ENCODE data around the gene TPGS2.

Gene TPGS2

DNA sequence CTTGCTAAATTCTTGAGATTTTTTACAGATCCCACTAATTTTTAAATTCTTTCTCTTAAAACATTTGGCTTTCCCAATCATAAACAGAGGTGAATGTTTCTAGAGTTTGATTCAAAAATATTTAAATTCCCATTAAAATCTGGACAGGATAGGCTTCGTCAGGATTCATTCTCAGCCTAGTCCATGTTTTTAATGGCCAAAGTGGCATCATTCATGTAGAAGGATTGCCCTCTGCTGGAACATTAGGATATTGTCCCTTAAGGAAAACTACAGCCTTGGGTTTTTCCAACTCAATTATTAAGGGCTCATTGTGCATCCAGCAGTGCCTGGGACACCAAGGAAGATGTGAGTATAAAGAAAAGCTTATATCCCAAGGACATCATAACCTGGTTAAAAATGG is 71.7 kb downstream of the TPGS2 start:
- Histone ChIP-seq H3K9ac (ENCODE audit: low read depth, low read length) (no peak overlapping the region), H3K36me3 (ENCODE audit: insufficient read depth, low read length) (no peaks in the 10 kb centered on the region), H3K4me1 (ENCODE audit: insufficient read depth, low read length) (no peaks in the 10 kb centered on the region), H3K9me3 (ENCODE audit: control insufficient read depth, insufficient read depth, low read length) (no peaks in the 10 kb centered on the region)

DNA sequence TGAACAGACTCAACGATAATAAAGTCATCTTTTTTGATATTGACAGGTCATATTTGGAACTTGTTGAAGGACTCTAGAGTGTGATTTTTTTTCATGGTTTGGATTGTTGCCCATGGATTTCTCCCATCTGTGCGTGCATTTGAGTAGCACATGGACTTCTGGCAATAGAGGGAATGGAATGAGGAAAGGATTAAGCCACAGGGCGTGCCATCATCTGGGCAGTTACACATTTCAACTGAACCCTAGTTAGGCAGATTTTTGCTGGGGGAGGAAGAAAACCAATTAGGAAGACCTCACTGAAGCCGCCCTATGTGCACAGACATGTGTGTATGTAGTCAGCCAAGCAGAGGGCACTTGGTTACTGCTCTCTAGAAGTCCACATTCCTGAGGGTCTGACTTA is 72.6 kb downstream of the TPGS2 start:
- Histone ChIP-seq H3K9ac (ENCODE audit: low read depth, low read length) (no peak overlapping the region), H3K4me1 (ENCODE audit: insufficient read depth, low read length) (no peaks in the 10 kb centered on the region), H3K9me3 (ENCODE audit: control insufficient read depth, insufficient read depth, low read length) (no peaks in the 10 kb centered on the region), H3K36me3 (ENCODE audit: insufficient read depth, low read length) (no peaks in the 10 kb centered on the region)

DNA sequence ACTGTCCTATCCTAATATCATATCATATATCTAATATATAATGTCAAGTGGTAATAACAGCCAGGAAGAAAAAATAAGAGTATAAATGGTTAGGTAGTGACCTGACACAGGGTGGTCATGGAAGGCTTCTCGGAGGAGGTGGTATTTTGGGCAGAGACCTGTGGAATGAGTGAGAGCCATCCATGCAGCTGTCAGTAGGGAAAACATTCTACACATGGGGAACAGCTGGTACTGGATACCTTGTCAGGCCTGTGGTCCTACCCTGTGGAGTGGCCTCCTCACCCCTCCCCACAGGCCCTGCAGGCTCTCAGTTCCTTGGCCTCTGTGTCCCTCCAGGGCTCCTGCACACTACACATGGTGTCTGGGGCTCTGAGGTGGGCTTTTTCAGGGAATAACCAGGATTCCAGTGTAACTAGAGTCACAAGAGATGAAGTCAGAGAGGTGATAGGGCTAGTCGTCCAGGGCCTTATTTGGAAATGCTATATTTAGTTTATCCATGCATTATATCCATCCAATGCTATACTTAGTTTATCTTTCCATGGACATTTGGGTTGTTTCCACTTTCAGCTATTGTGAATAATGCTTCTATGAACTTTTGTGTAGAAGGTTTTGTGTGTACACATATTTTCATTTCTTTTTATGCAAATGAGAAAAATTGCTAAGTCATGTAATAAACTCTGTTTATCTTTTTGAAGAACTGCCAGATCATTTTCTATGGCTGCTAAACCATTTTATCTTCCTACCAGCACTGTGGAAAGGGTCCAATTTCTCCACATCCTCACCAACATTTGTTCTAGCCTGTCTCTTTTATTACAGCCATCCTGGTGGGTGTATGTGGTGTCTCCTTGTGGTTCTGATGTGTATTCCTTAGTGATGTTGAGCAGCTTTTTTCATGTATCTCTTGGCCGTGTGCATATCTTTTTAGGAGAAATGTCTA is 75.6 kb downstream of the TPGS2 start:
- H3K4me1 ChIP-seq (ENCODE audit: insufficient read depth, low read length), result no peaks in the 10 kb centered on the region

DNA sequence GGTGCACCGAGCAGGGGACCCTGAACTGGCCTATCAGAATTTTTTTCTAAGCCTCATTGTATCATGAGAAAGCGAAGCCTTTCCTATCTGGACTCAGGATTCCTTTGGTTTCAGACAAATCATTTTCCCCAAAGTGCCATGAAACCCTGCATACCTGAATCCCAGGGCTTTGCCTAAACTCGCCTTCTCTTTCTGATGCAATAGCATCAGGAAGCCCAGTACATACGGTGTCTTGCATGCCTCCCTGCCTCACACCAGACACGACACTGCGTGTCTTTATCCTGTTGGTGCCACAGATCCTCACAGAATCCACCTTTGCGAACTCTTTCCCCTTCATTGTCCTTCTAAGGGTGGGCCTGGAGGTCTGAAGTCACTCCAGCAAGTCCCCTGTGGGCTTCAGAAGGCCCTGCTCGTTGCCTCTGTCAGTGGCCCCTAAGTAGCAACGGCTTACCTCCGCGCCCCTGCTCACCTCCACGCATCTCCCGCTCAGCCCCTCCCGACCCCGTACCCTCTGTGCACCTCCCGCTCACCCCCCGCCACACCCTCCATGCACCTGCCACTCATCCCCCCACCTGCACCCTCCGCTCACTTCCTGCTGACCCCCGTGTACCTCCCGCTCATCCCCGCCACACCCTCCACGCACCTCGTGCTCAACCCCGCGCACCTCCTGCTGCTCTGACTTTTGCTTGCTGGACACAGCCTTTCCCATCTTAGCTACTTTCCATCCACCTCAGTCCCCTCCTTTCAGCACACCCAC is 83.4 kb downstream of the TPGS2 start:
- H3K9ac ChIP-seq (ENCODE audit: low read depth, low read length), result no peak overlapping the region
- H3K9me3 ChIP-seq (ENCODE audit: control insufficient read depth, insufficient read depth, low read length), result no peaks in the 10 kb centered on the region
- no peaks in the 10 kb centered on the region for H3K36me3 ChIP-seq (ENCODE audit: insufficient read depth, low read length)
- H3K4me1 ChIP-seq (ENCODE audit: insufficient read depth, low read length), result no peaks in the 10 kb centered on the region

More for the DNA sequence above, 75.6 kb downstream of the TPGS2 start:
- no peaks in the 10 kb centered on the region for H3K9me3 ChIP-seq (ENCODE audit: control insufficient read depth, insufficient read depth, low read length)
- H3K36me3 ChIP-seq (ENCODE audit: insufficient read depth, low read length), result no peaks in the 10 kb centered on the region
- H3K9ac ChIP-seq (ENCODE audit: low read depth, low read length), result no peak overlapping the region

DNA sequence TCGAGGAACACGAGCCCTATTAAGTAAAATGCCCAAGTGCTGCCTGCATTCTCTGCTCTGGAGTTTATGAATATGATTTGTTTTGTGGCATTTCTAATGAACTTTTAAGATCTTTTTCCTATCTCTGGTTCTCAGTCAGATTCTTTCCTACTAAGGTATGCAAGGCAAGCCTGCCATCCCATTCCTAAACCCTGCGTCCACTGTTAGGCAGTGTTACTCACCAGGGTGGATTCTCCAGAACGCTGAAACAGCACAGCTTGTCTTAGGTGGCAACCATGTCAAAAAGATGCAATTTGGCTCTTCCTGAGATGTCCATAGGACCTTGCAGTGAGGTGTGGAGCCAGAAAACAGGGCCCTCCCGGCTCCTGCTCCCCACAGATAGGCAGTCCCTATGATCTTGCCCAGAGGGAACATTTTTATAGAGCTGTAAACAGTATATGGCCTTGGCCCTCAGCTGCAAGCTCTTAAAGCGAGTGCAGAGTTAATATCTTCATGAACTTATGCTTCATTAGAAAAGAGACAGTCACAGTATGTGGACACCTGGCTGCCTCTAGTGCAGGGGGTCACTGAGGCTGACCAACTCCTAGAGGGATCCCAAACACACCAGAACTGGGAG is 84.4 kb downstream of the TPGS2 start:
- no peaks in the 10 kb centered on the region for H3K36me3 ChIP-seq (ENCODE audit: insufficient read depth, low read length)
- H3K9ac ChIP-seq (ENCODE audit: low read depth, low read length), result no peak overlapping the region
- H3K4me1 ChIP-seq (ENCODE audit: insufficient read depth, low read length), result no peaks in the 10 kb centered on the region
- no peaks in the 10 kb centered on the region for H3K9me3 ChIP-seq (ENCODE audit: control insufficient read depth, insufficient read depth, low read length)

Data from ES-I3 (cell line).